ENCODE data around the gene CLEC4G.

GRCh38 chr19:7746903-7747884 is 15.3 kb upstream of the CLEC4G start, which contains the start of gene CD209:
- TF ChIP-seq, protein P1, sequence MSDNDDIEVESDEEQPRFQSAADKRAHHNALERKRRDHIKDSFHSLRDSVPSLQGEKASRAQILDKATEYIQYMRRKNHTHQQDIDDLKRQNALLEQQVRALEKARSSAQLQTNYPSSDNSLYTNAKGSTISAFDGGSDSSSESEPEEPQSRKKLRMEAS (IDR thresholded peaks at IDR 0.05) = no peak
- TF ChIP-seq TAF1 (IDR thresholded peaks at IDR 0.05; ENCODE audit: low read depth) (no peak), CREB1 (IDR thresholded peaks at IDR 0.05; ENCODE audit: low read depth) (no peak), EP300 (IDR thresholded peaks at IDR 0.05; ENCODE audit: borderline replicate concordance) (no peak), RAD21 (IDR thresholded peaks at IDR 0.05; ENCODE audit: low read depth) (no peak), ZBTB7A (IDR thresholded peaks at IDR 0.05; ENCODE audit: low read depth) (no peak), FOXM1 (IDR thresholded peaks at IDR 0.05; ENCODE audit: borderline replicate concordance, low read depth) (no peak), CEBPB (IDR thresholded peaks at IDR 0.05) (no peak), YY1 (IDR thresholded peaks at IDR 0.05; ENCODE audit: low read depth) (no peak), NFIC (IDR thresholded peaks at IDR 0.05) (no peak), EGR1 (IDR thresholded peaks at IDR 0.05) (no peak)
- TF ChIP-seq, protein P2, sequence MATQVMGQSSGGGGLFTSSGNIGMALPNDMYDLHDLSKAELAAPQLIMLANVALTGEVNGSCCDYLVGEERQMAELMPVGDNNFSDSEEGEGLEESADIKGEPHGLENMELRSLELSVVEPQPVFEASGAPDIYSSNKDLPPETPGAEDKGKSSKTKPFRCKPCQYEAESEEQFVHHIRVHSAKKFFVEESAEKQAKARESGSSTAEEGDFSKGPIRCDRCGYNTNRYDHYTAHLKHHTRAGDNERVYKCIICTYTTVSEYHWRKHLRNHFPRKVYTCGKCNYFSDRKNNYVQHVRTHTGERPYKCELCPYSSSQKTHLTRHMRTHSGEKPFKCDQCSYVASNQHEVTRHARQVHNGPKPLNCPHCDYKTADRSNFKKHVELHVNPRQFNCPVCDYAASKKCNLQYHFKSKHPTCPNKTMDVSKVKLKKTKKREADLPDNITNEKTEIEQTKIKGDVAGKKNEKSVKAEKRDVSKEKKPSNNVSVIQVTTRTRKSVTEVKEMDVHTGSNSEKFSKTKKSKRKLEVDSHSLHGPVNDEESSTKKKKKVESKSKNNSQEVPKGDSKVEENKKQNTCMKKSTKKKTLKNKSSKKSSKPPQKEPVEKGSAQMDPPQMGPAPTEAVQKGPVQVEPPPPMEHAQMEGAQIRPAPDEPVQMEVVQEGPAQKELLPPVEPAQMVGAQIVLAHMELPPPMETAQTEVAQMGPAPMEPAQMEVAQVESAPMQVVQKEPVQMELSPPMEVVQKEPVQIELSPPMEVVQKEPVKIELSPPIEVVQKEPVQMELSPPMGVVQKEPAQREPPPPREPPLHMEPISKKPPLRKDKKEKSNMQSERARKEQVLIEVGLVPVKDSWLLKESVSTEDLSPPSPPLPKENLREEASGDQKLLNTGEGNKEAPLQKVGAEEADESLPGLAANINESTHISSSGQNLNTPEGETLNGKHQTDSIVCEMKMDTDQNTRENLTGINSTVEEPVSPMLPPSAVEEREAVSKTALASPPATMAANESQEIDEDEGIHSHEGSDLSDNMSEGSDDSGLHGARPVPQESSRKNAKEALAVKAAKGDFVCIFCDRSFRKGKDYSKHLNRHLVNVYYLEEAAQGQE (IDR thresholded peaks at IDR 0.05; ENCODE audit: low read depth) = no peak

Data from Ishikawa (cell line).